ENCODE results near the gene SLC25A25. TPM values are rescaled to one million over a fixed set of nuclear protein-coding genes. Genes with fewer than 3 reads are reported as not detected.

Gene SLC25A25
- total RNA-seq, 1 donor from 2014 or later = 7.3 TPM

DNA sequence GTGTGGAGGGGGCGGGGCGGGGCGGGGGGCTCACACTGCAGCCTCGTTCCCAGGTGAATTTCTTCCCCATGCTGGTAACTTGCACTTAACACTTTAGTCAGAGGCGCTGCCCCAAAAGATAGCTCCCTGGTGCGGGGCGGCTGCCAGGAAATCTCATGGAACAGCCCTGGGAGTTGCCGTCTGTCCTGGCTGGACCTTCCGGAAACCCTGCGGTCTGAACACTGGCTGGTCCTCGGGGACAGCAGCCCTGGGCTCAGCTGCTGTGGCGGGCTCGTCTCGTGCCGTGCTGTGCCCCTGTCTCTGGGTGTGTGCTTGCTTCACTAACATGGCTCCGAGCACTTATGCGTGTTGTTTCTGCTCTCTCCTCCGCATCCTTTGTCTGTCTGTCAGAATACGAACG, 33.7 kb downstream of the SLC25A25 start:
- no peak for TF ChIP-seq CTCF (conservative IDR thresholded peaks at IDR 0.05; ENCODE audit: low read depth, low read length)
- H3K4me3 ChIP-seq (ENCODE audit: low read depth, low read length) = no peak overlapping the region
- no peak for DNase-seq (ENCODE audit: low read depth)

GRCh38 chr9:128102196-128102595, 34.2 kb downstream of the SLC25A25 start:
- DNase-seq (ENCODE audit: low read depth) = no peak
- no peak overlapping the region for H3K4me3 ChIP-seq (ENCODE audit: low read depth, low read length)
- no peak for TF ChIP-seq CTCF (conservative IDR thresholded peaks at IDR 0.05; ENCODE audit: low read depth, low read length)

- H3K4me3 ChIP-seq (ENCODE audit: low read depth, low read length) = no peak overlapping the region
- DNase-seq (ENCODE audit: low read depth) = no peak
- TF ChIP-seq CTCF (conservative IDR thresholded peaks at IDR 0.05; ENCODE audit: low read depth, low read length) = no peak
Observed at GRCh38 chr9:128102861-128103588, 35.0 kb downstream of the SLC25A25 start.

DNA sequence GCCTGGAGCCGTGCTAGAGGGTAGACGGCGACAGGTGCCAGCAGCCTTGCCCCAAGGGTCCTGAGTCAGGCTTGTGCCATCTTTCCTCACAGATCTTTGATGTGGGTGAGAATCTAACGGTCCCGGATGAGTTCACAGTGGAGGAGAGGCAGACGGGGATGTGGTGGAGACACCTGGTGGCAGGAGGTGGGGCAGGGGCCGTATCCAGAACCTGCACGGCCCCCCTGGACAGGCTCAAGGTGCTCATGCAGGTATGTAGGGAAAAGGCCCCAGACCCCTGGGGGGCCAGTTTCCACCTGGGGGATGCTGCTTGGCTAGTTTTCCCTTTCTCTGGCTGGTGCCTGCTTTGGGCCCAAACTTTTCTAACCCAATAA, 35.5 kb downstream of the SLC25A25 start:
- DNase-seq (ENCODE audit: low read depth) = no peak
- peak; percentile 60 for TF ChIP-seq CTCF (conservative IDR thresholded peaks at IDR 0.05; ENCODE audit: low read depth, low read length)
- no peak overlapping the region for H3K4me3 ChIP-seq (ENCODE audit: low read depth, low read length)

DNA sequence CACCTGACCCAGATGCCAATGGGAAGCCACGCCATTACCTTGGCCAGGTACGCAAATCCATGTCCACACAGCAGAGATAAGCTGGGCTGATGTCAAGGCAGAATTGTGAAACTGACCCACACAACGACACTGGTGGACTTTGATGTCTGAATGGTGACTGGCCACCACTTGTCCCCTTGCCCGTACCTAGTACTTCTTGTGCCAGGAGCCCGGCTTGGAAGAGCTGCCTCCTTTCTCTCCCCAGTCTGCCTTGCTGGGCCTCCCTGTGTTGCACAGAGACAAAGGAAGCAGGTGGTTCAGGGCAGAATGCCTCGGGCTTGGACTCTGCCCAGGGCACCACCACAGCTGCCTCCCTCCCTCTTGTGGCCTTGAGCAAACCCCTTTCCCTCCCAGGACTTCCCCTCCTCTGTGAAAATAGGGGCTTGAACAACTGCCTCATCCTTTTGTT, 36.2 kb downstream of the SLC25A25 start:
- TF ChIP-seq CTCF (conservative IDR thresholded peaks at IDR 0.05; ENCODE audit: low read depth, low read length) = no peak
- DNase-seq (ENCODE audit: low read depth) = no peak
- H3K4me3 ChIP-seq (ENCODE audit: low read depth, low read length) = no peak overlapping the region

GRCh38 chr9:128105538-128106175, 37.6 kb downstream of the SLC25A25 start:
- H3K4me3 ChIP-seq (ENCODE audit: low read depth, low read length) = no peak overlapping the region
- no peak for TF ChIP-seq CTCF (conservative IDR thresholded peaks at IDR 0.05; ENCODE audit: low read depth, low read length)
- no peak for DNase-seq (ENCODE audit: low read depth)
